OCI-LY7 (cell line): Measurements from ENCODE around the gene ARHGAP24.

Experiments used
- CTCF ChIP-seq: fragments of 200-600 bp; sonication (generic); conservative IDR thresholded peaks from 2 replicates; pipeline ENCODE4 v1.5.1; 2014; ENCODE audit warnings: mild to moderate bottlenecking, antibody characterized with exemption, low read length, moderate library complexity, mixed read lengths
- EZH2phosphoT487 ChIP-seq: fragments of 200-600 bp; sonication (generic); IDR thresholded peaks from 2 replicates; pipeline ENCODE4 v1.6.1; 2018; ENCODE audit warnings: low read depth, borderline replicate concordance, mild to moderate bottlenecking, mixed run types, antibody characterized with exemption, low read length, moderate library complexity, mixed read lengths

GRCh38 chr4:85905761-85906160 is 430.8 kb downstream of the ARHGAP24 start:
- TF ChIP-seq CTCF = no peak
- no peak for TF ChIP-seq EZH2phosphoT487
